Body of pancreas (tissue), 4 donors: ENCODE data around the gene AGPAT1. TPM values are rescaled to one million over a fixed set of nuclear protein-coding genes. Genes with fewer than 3 reads are reported as not detected.
"Not testable (repeated sequence)": the region's sequence is repeated elsewhere in the genome, so short reads cannot be mapped to it uniquely, and the experiment has no call there.

Experiments used
- ATAC-seq: fragments of 150-250 bp; one replicate; pipeline ENCODE4 v1.9.1; 2016
- DNase-seq, 4 donors: peaks; one replicate each; pipeline ENCODE4 v3.0.0-alpha.2; 2019
- H3K27ac ChIP-seq, 4 donors: fragments of 200-600 bp; sonication (generic); 1 replicate in 3 of 4; 2 replicates in 1 of 4; pipeline versions ENCODE4 v1.5.1 to v1.6.1; 2016 to 2019; ENCODE audit warnings: mild to moderate bottlenecking in 1 of 4, mixed read lengths in 1 of 4, moderate library complexity in 1 of 4
- H3K27me3 ChIP-seq, 2 donors: fragments of 200-600 bp; sonication (generic); one replicate each; pipeline ENCODE4 v1.6.0; 2016; ENCODE audit warnings: mild to moderate bottlenecking in 1 of 2
- H3K36me3 ChIP-seq, 2 donors: fragments of 200-600 bp; sonication (generic); replicated peaks in 1 of 2; 2 replicates each; pipeline ENCODE4 v1.5.1; 2016; ENCODE audit warnings: low read depth in 2 of 2; ENCODE audit not compliant: insufficient read depth in 1 of 2
- H3K4me1 ChIP-seq: fragments of 200-600 bp; sonication (generic); one replicate; pipeline ENCODE4 v1.6.0; 2016
- H3K4me3 ChIP-seq, 2 donors: fragments of 200-600 bp; sonication (generic); 1 replicate in 1 of 2; 2 replicates in 1 of 2; pipeline ENCODE4 v1.5.1; 2016 to 2019
- H3K9me3 ChIP-seq, 3 donors: fragments of 200-600 bp; sonication (generic); 1 replicate in 2 of 3; 2 replicates in 1 of 3; pipeline ENCODE4 v1.5.1; 2016
- CTCF ChIP-seq, 7 experiments: fragments of 450-650 bp in 4 of 7; fragments of 200-600 bp in 3 of 7; sonication (generic) in 3 of 7; IDR thresholded peaks; one replicate each; pipeline ENCODE4 v1.5.1; 2016 to 2019; ENCODE audit warnings: antibody characterized with exemption in 7 of 7
- POLR2A ChIP-seq, 3 donors: fragments of 450-650 bp; IDR thresholded peaks; one replicate each; pipeline ENCODE4 v1.6.1; 2016; ENCODE audit warnings: antibody characterized with exemption in 3 of 3, mild to moderate bottlenecking in 2 of 3
- WGBS, 2 donors: methylation state at CpG; one replicate each; pipeline ENCODE4 v1.1.5; 2017; 5-methylcytosine and 5-hydroxymethylcytosine counted together
- intact Hi-C: fragments of 100-400 bp; cut with DNase I; formaldehyde crosslinking; loops from one replicate; pipeline ENCODE4 v1.15.1; 2023
- total RNA-seq, 2 donors: library from RNA; depleted of rRNA; stranded (reverse); fragments of >200 nt; gene quantifications; one replicate each; pipeline ENCODE4 v1.1.0, GENCODE V29; 2016

The AGPAT1 gene
- total RNA-seq, 2 donors from 2014 or later, result 13.2 to 16.1 TPM

- intact Hi-C loops, result no loop called here
- H3K9me3 ChIP-seq, result no peaks in the 10 kb centered on the region
- TF ChIP-seq CTCF (IDR thresholded peaks at IDR 0.05) (no peak), POLR2A (IDR thresholded peaks at IDR 0.05) (no peak)
These were observed 28.3 kb downstream of the AGPAT1 start for GRCh38 chr6:32147401-32148132.

DNA sequence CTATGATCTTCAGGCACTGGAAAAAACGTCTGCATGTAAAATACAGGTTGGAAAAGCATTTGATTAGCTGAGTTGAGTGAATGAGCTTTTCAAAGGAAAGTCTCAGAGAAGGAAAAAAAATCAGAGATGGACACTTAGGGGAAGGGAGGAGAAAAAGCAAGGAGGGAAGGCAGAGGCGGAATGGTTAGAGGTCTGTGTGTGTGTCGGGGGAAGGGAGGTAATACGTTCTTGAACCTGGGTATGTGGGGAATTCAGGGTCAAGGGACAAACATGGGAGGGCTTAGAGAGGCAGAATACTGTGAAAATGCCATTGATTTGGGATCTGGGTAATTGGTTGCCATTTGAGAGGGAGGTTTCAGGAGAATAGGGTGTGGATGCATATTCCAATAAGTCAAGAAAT lies 29.2 kb downstream of the AGPAT1 start:
- TF ChIP-seq CTCF (IDR thresholded peaks at IDR 0.05) (no peak), POLR2A (IDR thresholded peaks at IDR 0.05) (no peak)
- Histone ChIP-seq H3K36me3 (no peaks in the 10 kb centered on the region), H3K4me1 (peaks cover 13% of the 10 kb centered on the region), H3K27me3 (peaks cover 0 to 8% of the 10 kb centered on the region in 2 donors), H3K9me3 (no peaks in the 10 kb centered on the region), H3K27ac (no peak overlapping the region), H3K4me3 (no peak overlapping the region)
- DNase-seq, result no peak
- WGBS, 2 donors, result 32 to 44% methylated on average over 4 of the region's 4 CpGs
- intact Hi-C loops, result no loop called here
- ATAC-seq, result no peak

More at GRCh38 chr6:32147401-32148132, 28.3 kb downstream of the AGPAT1 start:
- H3K27me3 ChIP-seq, result peaks cover 0 to 8% of the 10 kb centered on the region in 2 donors
- H3K27ac ChIP-seq, result no peak overlapping the region
- H3K4me3 ChIP-seq, result no peak overlapping the region
- DNase-seq, result no peak
- H3K36me3 ChIP-seq, result no peaks in the 10 kb centered on the region
- 85% methylated on average over 4 of the region's 4 CpGs for WGBS, 2 donors
- H3K4me1 ChIP-seq, result peaks cover 13% of the 10 kb centered on the region
- no peak for ATAC-seq

- no peak for ATAC-seq
- peaks cover 0 to 8% of the 10 kb centered on the region in 2 donors for H3K27me3 ChIP-seq
- DNase-seq, result no peak
These were observed 29.6 kb downstream of the AGPAT1 start for GRCh38 chr6:32146287-32146686.

DNA sequence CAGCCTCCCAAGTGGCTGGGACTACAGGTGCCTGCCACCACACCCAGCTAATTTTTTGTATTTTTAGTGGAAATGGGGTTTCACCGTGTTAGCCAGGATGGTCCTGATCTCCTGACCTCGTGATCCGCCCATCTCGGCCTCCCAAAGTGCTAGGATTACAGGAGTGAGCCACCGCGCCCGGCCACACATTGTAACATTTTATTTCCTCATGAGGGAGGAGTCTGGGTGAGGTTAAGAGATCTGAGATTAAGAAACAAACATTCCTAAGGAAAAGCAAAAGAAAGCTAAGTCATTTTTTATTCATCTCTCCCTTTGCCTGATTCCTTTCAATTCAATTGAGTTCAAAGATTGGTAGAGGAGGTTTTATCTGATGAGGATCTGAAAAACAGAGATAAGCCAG lies 31.6 kb downstream of the AGPAT1 start:
- ATAC-seq, H3K27me3 ChIP-seq, DNase-seq, intact Hi-C loops, H3K4me3 ChIP-seq, H3K36me3 ChIP-seq, H3K9me3 ChIP-seq, H3K27ac ChIP-seq: not testable (repeated sequence)
- WGBS, 2 donors, result 79 to 89% methylated on average over 7 of the region's 7 CpGs
- peaks cover 13% of the 10 kb centered on the region for H3K4me1 ChIP-seq

More at GRCh38 chr6:32146287-32146686, 29.6 kb downstream of the AGPAT1 start:
- H3K9me3 ChIP-seq, result no peaks in the 10 kb centered on the region
- TF ChIP-seq POLR2A (IDR thresholded peaks at IDR 0.05) (no peak), CTCF (IDR thresholded peaks at IDR 0.05) (no peak)
- no peaks in the 10 kb centered on the region for H3K36me3 ChIP-seq
- H3K4me3 ChIP-seq, result no peak overlapping the region
- WGBS, 2 donors, result 53 to 65% methylated on average over 1 of the region's 1 CpG
- no peak overlapping the region for H3K27ac ChIP-seq
- intact Hi-C loops, result no loop called here
- peaks cover 13% of the 10 kb centered on the region for H3K4me1 ChIP-seq

DNA sequence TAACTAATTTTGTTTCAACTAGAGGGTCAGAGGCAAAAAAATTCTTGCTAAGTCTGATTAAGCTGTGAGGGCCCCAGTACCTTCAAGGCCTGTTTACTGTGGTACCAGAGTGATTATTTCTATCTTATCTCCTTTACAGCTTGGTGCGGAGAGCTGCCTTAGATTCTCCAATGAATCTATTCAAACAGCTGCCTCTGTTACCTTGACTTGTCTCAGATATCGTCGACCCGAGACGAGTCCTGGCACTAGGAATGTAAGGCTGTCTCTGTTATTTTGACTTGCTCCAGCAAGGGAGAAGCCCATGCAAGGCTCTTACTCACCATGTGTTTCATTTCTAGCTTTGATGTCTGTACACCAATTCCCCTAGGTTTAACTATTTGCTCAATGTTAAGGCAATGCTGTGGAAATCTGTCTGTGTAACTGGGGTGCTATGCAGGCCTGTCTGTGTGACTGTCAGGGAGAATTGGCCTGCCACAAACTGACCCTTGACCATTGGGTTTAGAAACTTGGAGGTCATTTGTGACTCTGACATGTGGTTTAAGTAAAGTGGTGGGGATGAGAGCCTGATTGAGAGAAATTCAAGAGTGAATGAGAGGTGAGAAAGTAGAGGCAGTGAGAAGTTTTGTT lies 35.4 kb downstream of the AGPAT1 start:
- intact Hi-C loops, result no loop called here
- WGBS, 2 donors, result 30 to 36% methylated on average over 5 of the region's 5 CpGs
- Histone ChIP-seq H3K9me3 (no peaks in the 10 kb centered on the region), H3K27me3 (no peaks in the 10 kb centered on the region), H3K4me3 (no peak overlapping the region), H3K36me3 (no peaks in the 10 kb centered on the region), H3K27ac (no peak overlapping the region), H3K4me1 (no peaks in the 10 kb centered on the region)
- ATAC-seq (no peak), DNase-seq (no peak)
- TF ChIP-seq POLR2A (IDR thresholded peaks at IDR 0.05) (no peak), CTCF (IDR thresholded peaks at IDR 0.05) (no peak)
